HG03571 (cell line): Measurements from ENCODE around the gene USP10.

Experiments
- ATAC-seq: cut with Tn5 transposase; IDR thresholded peaks from one replicate; pipeline ENCODE4 v1.9.1; 2021; ENCODE audit not compliant: unreplicated experiment

Gene USP10, protein sequence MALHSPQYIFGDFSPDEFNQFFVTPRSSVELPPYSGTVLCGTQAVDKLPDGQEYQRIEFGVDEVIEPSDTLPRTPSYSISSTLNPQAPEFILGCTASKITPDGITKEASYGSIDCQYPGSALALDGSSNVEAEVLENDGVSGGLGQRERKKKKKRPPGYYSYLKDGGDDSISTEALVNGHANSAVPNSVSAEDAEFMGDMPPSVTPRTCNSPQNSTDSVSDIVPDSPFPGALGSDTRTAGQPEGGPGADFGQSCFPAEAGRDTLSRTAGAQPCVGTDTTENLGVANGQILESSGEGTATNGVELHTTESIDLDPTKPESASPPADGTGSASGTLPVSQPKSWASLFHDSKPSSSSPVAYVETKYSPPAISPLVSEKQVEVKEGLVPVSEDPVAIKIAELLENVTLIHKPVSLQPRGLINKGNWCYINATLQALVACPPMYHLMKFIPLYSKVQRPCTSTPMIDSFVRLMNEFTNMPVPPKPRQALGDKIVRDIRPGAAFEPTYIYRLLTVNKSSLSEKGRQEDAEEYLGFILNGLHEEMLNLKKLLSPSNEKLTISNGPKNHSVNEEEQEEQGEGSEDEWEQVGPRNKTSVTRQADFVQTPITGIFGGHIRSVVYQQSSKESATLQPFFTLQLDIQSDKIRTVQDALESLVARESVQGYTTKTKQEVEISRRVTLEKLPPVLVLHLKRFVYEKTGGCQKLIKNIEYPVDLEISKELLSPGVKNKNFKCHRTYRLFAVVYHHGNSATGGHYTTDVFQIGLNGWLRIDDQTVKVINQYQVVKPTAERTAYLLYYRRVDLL

GRCh38 chr16:84699712-84700445, at the start of gene USP10:
TSS of gene USP10 (plus strand) at chr16:84700000. CDS start at chr16:84700091, 91 bp downstream.
- peak; percentile 84 for ATAC-seq

- ATAC-seq = no peak
Observed at GRCh38 chr16:84650062-84650991, 49.5 kb upstream of the USP10 start.

- no peak for ATAC-seq
Observed at GRCh38 chr16:84652566-84652965, 47.2 kb upstream of the USP10 start.

- ATAC-seq = no peak
Observed at GRCh38 chr16:84654238-84654637, 45.6 kb upstream of the USP10 start.

DNA sequence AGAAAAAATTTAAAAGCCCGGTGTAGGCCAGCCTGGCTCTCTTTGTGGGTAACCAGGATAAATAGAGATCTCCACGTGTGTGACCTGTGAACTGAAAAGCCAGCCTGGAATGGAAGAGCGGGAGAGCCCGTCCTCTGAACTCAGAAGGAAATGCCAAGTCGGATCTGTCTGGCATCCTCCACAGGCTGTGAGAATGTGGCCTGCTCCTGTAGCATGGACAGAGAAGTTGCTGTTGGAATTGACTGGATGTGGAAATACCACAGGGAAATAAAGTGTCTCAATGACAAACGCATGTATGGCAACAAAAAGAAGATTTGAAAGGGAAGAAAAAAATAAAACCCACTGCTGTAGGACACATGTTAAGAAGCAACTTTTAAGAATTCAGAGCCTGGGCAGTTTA, 44.8 kb upstream of the USP10 start:
- no peak for ATAC-seq

GRCh38 chr16:84656649-84657048, 43.2 kb upstream of the USP10 start:
- no peak for ATAC-seq

DNA sequence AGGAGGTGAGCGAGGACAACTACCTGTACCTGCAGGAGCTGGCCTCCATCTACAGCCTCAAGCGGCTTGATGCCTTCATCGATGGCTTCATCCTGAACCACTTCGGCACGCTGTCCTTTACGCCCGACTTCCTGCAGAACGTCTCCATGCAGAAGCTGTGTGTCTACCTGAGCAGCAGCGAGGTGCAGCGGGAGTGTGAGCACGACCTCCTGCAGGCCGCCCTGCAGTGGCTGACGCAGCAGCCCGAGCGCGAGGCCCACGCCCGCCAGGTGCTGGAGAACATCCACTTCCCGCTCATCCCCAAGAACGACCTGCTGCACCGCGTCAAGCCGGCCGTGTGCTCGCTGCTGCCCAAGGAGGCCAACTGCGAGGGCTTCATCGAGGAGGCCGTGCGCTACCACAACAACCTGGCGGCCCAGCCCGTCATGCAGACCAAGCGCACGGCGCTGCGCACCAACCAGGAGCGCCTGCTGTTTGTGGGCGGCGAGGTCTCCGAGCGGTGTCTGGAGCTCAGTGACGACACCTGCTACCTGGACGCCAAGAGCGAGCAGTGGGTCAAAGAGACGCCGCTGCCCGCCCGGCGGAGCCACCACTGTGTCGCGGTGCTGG, 42.5 kb upstream of the USP10 start:
- ATAC-seq = no peak

- no peak for ATAC-seq
Observed at GRCh38 chr16:84658690-84659089, 41.1 kb upstream of the USP10 start.

DNA sequence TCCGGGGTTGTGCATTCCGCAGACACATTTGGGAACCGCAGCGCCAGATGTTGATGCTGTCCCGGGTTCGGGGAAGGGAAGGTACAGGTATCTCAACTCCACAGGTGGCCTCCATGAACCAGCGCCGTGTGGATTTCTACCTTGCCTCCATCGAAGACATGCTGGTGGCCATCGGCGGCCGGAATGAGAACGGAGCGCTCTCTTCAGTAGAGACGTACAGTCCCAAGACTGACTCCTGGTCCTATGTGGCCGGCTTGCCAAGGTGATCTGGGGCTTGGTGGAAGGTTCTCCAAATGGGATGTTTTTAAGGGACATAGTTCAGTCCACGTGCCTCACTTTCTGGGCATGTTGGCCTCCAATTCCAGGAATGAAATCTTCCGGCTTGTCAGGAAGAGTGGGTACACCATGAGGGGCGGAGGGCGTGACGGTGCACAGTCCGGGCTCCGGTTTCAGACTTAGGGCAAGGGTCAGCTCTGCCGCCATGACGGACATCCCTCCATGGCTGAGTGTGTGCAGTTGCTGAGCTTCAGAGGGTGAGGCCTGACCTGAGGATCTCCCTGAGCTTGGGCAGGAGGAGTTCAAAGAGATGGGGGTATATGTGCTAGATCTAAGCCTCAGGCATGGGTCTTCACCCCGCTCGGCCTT, 40.0 kb upstream of the USP10 start:
- no peak for ATAC-seq

DNA sequence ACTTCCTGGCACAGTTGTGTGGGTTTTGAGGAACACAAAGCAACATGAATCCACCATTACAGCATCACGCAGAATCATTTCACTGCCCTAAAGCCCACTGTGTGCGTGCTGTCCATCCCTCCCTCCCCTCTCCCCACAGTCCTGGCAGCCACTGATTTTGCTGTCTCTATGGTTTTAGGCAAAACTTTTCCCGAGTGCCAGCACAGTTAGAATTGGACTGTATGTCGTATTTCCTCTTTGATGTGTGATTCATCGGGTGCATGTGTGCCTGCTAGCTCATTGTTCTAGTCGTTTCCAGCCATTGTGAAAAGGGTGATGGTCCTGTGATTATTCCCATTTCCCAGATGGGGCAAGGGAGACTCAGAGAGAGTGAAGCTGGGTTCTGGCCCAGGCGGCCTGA, 38.8 kb upstream of the USP10 start:
- no peak for ATAC-seq

GRCh38 chr16:84661418-84662060, 38.3 kb upstream of the USP10 start:
- no peak for ATAC-seq

- no peak for ATAC-seq
Observed at GRCh38 chr16:84662471-84662870, 37.3 kb upstream of the USP10 start.

- ATAC-seq = peak; percentile 88
Observed at GRCh38 chr16:84663433-84664101, 36.2 kb upstream of the USP10 start.

- ATAC-seq = no peak
Observed at GRCh38 chr16:84665359-84665758, 34.4 kb upstream of the USP10 start.

DNA sequence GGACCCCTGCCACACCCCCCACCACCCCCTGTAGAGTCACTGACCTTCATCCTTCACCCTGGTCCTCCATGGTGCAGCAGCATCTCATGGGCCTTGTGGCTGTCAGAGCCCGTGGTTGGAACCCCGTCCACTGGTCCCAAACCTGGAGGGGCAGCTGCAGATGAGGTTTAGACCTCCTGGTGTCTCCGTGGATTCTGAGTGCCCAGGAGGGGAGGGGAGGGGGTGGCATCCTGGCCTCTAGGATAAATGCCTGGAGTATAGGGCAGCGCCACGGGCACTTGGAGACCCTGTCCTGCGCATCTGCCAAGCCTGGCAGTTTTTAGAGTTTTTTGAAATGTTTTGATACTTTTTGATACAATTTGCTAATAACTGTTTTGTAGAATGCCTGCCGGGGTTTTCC, 34.0 kb upstream of the USP10 start:
- no peak for ATAC-seq

- ATAC-seq = no peak
Observed at GRCh38 chr16:84667600-84668309, 32.0 kb upstream of the USP10 start.

DNA sequence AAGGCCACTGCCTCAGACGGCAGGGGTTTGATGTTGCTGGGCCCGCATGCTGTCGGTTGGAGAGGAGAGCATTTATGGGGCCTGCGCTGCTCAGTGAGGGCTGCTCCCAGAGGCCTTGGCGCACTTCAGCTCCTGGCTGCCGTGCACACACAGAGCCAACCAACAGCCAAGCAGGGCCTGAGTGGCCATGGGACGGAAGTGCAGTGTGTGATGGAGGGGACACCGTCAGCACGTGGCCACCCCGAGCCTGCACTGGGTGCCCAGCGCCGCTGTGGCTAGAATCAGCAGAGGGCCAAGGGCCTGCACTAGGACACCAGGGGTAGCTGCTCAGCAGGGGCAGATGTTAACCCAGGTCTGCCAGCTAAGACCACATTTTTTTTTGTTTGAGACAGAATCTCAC, 29.7 kb upstream of the USP10 start:
- ATAC-seq = no peak
